HG03457 (cell line): ENCODE results near the gene LTBP2.

Experiments
- ATAC-seq: cut with Tn5 transposase; IDR thresholded peaks from one replicate; pipeline ENCODE4 v1.9.1; 2021; ENCODE audit warnings: moderate number of reproducible peaks; ENCODE audit not compliant: unreplicated experiment

LTBP2 gene

GRCh38 chr14:74592476-74593201 is 19.4 kb downstream of the LTBP2 start:
- ATAC-seq = no peak

- ATAC-seq = no peak
These were observed 20.1 kb downstream of the LTBP2 start for GRCh38 chr14:74591899-74592298.

DNA sequence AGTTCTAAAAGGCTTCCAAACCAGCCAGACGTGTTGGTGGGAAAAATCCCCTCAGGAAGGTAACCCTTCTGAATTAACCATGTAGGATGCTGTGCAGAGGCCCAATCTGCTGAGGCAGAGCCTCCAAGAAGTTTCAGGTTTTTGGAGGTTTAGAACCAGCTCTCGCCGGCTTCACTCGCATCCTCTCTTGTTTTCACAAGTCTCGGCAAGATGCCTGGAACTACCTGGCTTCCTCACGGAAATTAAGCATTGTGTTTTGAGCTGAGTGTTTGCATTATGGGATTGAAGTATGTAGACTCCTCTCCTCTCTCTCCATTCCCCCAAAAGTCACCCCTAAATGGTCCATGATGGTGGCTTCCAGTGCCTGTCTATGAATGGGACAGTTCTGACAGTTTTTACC is 20.6 kb downstream of the LTBP2 start:
- no peak for ATAC-seq

DNA sequence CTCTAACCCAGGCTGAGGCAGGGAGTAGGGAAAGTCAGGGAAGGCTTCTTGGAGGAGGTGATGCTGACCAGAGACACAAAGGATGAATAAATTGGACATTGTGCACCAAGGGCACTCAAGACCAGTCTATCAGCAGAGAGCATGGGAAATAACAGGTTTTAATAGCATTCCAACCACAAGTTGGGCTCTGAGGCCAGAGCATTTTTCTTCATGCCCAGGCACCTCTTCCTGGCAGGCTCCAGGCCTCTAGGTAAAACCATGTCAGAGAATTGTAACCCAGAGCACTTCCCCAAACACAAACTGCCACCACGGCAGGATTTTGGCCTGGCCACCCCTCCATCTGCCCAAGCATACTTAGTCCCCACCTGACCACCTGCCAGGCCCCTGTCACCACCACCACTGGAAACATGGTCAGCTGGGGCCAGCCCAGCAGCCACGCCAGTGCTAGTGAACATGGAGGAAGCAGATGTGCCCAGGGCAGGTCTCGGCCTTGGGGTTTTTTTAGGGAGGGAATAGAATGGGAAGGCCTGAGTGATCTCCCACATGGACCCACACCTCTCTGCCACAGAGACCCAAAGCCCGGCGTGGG is 22.7 kb downstream of the LTBP2 start:
- ATAC-seq = no peak

GRCh38 chr14:74587363-74587707 is 24.7 kb downstream of the LTBP2 start:
- no peak for ATAC-seq

- no peak for ATAC-seq
These were observed 25.2 kb downstream of the LTBP2 start for GRCh38 chr14:74586681-74587362.

DNA sequence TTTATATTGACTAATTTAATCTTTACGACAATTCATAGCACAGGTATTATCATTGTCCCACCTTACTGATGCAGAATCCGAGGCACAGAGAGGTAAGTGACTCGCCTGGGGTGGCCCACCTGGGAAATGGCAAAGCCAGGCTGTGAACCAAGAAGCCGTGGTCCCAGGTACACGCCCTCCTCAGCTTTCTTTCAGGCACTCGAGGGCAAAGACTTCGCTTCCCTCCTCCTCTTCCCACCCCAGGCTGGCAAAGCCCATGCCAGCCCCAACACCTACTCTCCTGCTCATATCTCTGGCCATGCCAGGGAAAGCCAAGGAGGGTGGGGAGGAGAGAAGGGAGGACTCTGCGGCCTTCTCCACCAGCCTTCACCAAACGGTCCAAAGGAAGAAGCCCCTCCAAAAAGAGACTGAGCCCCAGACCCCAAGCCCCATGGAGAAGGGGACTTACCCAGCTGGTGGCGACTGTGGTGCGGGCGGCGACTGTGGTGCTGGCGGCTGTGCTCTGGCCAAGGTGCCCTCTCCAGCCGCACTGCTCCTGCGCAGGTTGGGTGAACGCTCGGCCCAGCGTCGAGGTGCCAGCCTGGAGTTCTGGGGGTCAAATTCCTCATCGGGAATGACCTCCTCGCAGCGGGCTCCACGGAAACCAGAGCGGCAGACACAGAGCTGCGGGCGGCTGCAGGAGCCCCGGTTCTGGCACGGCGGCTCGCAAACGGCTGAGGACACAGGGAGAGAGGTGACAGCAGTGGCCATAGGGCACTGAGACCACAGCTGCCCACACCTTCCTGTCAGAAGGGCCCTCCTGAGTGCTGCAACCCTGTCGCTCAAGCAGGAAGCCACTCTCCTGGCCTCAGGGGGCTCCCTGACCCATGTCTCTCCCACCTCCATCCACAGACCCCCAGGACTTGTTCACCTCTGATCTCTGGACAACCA is 26.4 kb downstream of the LTBP2 start:
- ATAC-seq = no peak

- no peak for ATAC-seq
These were observed 27.1 kb downstream of the LTBP2 start for GRCh38 chr14:74584951-74585350.

DNA sequence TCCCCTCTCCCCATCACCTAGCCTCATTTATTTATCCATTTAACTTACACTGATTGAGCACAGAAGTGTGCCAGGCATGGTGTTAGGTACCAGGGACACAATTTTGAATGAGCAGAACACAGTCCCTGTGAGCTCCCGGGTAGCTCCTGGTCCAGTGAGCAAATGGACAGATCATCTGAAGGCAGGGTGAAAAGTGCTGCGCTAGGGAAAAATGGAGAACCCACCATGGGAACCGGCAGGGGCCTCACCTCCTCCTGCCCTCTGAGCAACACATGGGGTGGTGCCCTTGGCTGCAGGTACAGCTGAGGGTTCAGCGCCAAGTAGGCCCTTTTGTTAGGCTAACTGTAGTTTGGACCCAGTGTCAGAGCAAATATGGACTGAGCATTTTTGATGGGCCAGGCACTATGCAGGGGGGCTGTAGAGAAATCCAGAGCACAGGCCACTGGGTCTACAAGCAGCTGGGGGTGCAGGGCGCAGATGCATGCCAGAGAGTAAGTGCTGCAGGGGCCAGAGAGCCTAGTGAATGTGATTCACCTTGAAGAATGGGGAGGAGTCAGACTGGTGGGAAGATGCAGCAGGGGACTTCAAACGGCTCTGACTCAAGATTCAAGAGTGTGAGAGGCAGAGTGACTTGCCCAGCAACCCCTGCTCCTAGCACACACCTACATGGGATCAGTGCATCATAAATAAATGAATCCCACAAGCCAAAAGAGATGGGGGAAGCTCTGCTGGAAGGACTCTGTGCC is 28.2 kb downstream of the LTBP2 start:
- no peak for ATAC-seq

DNA sequence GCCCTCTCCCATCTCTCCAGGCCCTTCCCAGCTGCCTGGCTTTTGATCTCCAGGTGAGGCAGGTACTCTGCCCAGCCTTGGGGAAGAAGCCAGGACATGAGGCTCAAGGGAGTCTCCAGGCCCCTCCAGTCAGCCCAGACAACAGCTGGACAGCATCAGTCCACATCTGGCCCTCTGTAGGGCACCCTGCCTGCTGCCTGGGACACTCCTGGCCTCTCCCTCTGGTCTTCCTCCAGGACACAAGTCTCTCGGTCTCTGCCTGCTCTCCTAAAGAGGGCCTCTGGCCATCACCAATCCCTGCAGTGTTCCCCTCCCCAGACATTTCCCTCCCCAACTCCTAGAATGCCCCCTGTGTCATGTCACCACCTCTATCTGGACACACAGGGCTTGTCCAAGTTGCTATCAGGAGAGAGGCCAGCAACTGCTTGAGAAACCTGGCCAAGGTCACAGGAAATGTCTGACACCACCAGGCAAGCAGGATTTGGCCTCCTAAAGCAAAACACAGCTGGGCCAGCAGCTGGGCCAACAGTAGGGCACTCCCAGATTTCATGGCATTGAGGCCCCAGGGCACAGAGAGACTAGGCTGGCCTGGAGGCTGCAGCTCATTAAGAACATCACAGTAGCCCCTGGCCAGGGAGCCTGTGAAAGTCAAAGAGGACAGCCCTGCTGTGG is 29.0 kb downstream of the LTBP2 start:
- no peak for ATAC-seq

DNA sequence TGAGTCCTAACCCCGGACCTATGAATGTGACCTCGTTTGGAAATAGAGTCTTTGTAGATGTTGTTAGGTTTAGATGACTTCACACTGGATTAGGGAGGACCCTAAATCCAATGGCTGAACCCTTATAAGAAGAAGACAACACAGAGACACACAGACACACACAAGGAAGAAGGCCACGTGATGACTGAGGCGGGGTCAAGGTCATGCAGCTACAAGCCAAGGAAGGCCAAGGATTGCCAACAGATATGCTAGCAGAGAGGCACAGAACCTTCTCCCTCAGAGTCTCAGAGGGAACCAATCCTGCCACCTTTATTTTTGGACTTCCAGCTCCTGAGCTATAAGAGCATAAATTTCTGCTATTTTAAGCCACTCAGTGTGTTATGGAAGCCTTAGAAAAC is 31.8 kb downstream of the LTBP2 start:
- ATAC-seq = no peak

DNA sequence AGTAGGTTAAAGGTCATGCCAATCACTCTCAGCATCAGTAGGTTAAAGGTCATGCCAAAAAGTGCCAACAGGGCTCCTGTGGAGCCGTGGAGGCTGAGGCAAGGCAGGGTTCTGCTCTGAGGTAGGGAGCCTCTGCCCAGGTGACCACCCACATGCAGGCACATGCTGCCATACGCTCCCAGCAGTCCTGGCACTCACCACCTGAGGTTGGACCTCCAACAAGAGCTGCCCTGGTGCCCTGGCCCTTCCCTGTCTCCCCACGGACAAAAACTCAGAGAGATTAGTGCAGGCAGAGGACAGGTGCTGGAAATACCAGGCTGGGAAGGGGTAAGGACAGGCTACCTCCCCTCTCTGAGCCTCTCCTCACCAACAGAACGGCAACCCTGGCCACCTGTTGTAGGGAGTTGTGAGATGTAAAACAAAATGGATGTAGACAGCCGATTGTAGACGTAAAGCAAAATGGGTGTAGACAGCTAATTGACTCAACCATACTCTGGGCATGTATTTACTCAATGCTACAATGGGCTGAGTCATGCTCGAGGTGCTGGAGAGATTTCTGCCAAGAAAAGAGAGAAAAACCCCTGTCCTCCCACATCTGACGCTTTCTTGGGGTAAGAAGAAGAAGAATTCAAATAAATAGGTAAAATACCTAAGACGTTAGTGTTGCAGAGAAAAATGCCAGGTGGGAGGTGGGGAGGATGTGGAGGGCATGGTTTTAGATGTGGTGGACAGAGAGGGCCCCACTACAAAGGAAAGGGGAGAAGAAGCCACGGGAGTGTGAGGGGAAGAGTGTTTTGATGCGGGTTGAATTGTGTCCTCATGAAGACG is 32.4 kb downstream of the LTBP2 start:
- no peak for ATAC-seq

- ATAC-seq = no peak
These were observed 33.6 kb downstream of the LTBP2 start for GRCh38 chr14:74578479-74578878.

- ATAC-seq = no peak
These were observed 34.1 kb downstream of the LTBP2 start for GRCh38 chr14:74577948-74578275.

DNA sequence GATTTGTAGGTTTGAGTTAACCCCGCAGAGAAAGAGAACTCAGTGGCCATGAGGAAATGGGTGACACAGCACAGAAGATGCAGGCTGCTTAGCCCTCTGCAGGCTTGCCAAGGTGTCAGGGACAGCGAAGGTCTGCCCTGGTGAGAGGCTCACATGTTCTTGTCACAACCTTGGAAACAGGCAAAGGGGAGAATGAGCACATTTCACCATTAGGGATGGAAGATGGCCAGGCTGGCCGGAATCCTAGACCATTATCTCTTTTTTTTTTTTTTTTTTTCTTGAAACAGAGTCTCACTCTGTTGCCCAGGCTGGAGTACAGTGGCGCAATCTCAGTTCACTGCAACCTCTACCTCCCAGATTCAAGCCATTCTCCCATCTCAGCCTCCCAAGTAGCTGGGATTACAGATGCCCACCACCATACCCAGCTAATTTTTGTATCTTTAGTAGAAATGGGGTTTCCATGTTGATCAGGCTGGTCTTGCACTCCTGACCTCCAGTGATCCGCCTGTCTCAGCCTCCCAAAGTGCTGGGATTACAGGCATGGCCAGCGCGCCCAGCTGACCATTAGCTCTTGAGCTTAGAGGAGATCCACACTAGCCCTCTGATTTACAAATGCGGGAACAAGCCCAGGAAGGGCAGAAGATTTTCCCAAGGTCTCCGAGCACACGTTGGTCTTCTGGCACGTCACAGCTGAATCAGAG is 34.6 kb downstream of the LTBP2 start:
- no peak for ATAC-seq

DNA sequence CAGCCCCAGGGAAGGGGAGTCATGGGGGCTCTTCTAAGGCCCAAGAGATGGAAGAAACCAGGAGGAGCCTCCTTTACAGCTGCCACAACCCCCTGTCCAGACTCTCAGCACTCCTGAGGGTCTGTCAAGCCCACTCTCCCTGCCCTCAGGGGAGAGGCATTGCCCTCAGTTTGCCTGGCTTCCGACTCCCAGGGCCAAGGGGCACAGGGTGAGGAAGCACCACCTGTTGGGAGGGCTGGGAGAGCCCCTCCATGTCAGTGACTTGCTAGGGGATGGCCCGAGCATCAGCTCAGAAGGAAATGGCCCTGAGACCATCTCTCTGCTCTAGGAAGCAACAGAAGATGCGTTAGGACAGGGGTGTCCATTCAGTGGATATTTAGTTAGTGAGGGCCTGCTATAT is 36.1 kb downstream of the LTBP2 start:
- ATAC-seq = no peak

- no peak for ATAC-seq
These were observed 36.5 kb downstream of the LTBP2 start for GRCh38 chr14:74575507-74575906.

- no peak for ATAC-seq
These were observed 37.3 kb downstream of the LTBP2 start for GRCh38 chr14:74574706-74575105.

DNA sequence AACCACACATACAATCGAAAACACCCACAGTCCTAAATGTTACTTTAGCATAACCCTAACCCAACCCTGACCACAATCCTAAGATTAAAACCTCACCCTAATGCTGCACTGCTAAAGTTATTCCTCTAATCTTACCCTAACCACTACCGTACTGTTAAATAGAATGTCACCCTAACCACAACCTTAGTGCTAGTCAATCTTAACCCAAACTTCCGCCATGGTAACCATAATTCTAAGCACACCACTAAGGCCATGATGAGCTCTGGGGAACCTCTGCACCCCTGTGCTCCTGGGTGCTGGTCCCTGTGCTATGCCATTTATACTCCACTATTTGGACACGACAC is 38.0 kb downstream of the LTBP2 start:
- no peak for ATAC-seq
